ENCODE results near the gene ROMO1.
"Not testable (repeated sequence)": the region's sequence is repeated elsewhere in the genome, so short reads cannot be mapped to it uniquely, and the experiment has no call there.

The ROMO1 gene

DNA sequence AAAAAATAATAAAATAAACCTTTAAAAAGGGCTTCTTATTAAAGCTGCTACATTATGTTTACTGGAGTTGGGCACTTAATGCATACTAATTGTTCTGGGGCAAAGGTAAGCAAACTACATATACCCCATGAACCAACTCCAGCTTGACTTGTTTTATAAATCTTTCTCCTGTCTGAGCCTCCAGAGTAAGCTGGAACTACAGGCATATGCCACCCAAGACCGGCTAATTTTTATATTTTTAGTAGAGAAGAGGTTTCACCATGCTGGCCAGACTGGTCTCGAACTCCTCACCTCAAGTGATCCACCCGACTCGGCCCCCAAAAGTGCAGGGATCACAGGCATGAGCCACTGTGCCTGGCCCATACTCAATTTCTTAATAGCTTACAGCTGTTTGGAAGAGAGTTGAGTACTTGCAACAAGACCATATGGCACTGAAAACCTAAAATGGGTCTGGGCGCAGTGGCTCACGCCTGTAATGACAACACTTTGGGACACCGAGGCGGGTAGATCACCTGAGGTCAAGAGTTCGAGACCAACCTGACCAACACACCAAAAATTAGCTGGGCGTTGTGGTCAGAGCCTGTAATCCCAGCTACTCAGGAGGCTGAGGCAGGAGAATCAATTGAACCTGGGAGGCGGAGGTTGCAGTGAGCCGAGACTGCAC, 19.9 kb downstream of the ROMO1 start:
- H3K4me3 ChIP-seq (ENCODE audit: low read depth, low read length) = no peak overlapping the region
- no peak for DNase-seq (ENCODE audit: low read depth)
- TF ChIP-seq, protein P1, sequence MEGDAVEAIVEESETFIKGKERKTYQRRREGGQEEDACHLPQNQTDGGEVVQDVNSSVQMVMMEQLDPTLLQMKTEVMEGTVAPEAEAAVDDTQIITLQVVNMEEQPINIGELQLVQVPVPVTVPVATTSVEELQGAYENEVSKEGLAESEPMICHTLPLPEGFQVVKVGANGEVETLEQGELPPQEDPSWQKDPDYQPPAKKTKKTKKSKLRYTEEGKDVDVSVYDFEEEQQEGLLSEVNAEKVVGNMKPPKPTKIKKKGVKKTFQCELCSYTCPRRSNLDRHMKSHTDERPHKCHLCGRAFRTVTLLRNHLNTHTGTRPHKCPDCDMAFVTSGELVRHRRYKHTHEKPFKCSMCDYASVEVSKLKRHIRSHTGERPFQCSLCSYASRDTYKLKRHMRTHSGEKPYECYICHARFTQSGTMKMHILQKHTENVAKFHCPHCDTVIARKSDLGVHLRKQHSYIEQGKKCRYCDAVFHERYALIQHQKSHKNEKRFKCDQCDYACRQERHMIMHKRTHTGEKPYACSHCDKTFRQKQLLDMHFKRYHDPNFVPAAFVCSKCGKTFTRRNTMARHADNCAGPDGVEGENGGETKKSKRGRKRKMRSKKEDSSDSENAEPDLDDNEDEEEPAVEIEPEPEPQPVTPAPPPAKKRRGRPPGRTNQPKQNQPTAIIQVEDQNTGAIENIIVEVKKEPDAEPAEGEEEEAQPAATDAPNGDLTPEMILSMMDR (IDR thresholded peaks at IDR 0.05; ENCODE audit: insufficient read depth, low read depth, low read length, missing control alignments) = no peak

DNA sequence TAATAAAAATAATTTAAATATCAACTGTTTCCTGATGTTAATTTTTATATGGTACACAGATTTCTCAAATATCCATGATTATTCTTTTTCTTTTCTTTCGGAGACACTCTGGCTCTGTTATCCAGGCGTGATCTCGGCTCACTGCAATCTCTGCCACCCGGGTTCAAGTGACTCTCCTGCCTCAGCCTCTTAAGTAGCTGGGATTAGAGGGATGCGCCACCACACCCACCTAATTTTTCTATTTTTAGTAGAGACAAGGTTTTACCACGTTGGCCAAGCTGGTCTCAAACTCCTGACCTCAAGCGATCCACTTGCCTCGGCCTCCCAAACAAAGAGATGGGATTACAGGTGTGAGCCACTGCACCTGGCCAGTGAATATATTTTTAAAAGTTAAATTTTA, 20.5 kb downstream of the ROMO1 start:
- H3K4me3 ChIP-seq (ENCODE audit: low read depth, low read length) = no peak overlapping the region
- DNase-seq (ENCODE audit: low read depth) = no peak
- TF ChIP-seq, protein P1 (IDR thresholded peaks at IDR 0.05; ENCODE audit: insufficient read depth, low read depth, low read length, missing control alignments) = no peak

DNA sequence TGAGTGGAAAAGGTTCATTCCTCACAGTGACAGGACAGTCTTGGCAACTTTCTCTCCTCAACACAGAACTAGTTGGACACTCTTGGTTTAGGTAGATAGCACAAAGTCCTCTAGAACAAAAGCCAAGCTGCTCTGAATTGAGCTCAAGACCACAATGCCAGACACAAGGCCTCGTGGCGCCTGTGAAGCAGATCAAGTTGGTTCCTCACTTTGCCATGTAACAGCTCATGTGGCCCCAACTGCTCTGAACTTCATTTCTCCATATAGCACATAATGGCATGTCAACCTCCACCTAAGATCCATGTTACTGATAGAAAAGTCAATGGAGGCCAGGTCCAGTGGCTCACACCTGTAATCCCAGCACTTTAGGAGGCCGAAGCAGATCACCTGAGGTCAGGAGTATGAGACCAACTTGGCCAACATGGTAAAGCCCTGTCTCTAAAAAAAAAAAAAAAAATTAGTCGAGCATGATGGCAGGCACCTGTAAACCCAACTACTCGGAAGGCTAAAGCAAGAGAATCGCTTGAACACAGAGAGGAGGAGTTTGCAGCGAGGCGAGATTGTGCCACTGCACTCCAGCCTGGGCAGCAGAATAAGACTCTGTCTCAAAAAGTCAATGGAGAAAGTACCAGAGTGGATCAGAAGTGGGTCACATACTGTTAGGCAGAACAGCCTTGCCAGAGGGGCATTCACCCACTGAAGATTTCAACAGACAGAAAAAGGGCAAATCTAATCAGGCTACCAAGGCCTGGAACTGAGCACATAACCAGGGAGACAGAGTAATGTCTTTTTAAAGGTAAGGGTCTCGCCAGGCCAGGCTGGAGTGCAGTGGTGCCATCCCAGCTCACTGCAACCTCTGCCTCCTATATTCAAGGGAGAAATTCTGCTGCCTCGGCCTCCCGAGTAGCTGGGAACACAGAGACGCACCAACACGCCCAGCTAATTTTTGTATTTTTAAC, 21.2 kb downstream of the ROMO1 start:
- H3K4me3 ChIP-seq (ENCODE audit: low read depth, low read length) = no peak overlapping the region
- TF ChIP-seq, protein P1 (IDR thresholded peaks at IDR 0.05; ENCODE audit: insufficient read depth, low read depth, low read length, missing control alignments) = no peak
- no peak for DNase-seq (ENCODE audit: low read depth)

DNA sequence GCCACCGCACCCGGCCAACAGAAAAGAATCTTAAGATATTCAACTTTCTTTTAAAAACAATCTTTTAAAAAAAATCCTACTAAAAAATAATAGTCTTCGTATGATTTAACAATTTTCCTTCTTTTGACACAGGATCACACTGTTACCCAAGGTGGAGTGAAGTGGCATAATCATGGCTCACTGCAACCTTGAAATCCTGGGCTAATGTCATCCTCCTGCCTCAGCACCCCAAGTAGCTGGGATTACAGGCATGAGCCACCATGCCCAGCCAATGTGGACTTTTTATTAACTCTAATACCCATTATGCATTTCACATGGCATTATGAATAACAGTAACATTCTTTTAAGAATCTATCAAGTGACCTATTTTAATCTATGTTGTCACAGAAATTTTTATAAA, 22.0 kb downstream of the ROMO1 start:
- no peak overlapping the region for H3K4me3 ChIP-seq (ENCODE audit: low read depth, low read length)
- TF ChIP-seq, protein P1 (IDR thresholded peaks at IDR 0.05; ENCODE audit: insufficient read depth, low read depth, low read length, missing control alignments) = no peak
- DNase-seq (ENCODE audit: low read depth) = no peak

DNA sequence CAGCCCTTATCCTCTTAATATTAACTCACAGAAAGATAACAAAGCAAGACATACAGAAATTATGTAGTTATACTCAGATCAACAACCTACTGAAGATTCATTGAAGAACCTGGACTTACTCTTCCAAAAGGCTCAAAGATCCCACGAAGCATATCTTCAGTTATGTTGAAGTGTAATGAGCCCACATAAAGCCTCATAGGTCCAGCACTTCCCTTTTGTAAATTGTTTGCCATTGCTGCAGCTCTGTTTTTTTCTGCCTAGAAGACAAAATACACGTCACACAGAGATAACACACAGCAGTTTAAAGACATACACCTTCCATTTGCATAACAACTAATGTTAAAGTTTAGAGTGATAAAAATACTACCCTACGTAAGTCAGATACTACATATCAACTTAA, 22.4 kb downstream of the ROMO1 start:
- TF ChIP-seq, protein P1 (IDR thresholded peaks at IDR 0.05; ENCODE audit: insufficient read depth, low read depth, low read length, missing control alignments) = no peak
- DNase-seq (ENCODE audit: low read depth) = no peak

DNA sequence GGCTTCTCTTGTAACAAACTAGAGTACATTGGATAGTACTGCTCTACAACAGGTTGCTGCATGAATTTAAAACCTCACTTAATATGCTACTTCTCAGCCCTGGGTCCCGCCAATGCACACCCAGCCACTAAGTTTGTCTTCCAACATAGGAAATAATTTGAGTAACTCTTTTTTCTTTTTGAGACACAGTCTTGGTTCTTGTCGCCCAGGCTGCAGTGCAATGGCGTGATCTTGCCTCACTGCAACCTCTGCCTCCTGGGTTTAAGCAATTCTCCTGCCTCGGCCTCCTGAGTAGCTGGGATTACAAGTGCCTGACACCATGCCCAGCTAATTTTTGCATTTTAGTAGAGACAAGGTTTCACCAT, 24.1 kb downstream of the ROMO1 start:
- not testable (repeated sequence) for H3K4me3 ChIP-seq (ENCODE audit: low read depth, low read length); DNase-seq (ENCODE audit: low read depth)

More for the DNA sequence above, 22.4 kb downstream of the ROMO1 start:
- no peak overlapping the region for H3K4me3 ChIP-seq (ENCODE audit: low read depth, low read length)

DNA sequence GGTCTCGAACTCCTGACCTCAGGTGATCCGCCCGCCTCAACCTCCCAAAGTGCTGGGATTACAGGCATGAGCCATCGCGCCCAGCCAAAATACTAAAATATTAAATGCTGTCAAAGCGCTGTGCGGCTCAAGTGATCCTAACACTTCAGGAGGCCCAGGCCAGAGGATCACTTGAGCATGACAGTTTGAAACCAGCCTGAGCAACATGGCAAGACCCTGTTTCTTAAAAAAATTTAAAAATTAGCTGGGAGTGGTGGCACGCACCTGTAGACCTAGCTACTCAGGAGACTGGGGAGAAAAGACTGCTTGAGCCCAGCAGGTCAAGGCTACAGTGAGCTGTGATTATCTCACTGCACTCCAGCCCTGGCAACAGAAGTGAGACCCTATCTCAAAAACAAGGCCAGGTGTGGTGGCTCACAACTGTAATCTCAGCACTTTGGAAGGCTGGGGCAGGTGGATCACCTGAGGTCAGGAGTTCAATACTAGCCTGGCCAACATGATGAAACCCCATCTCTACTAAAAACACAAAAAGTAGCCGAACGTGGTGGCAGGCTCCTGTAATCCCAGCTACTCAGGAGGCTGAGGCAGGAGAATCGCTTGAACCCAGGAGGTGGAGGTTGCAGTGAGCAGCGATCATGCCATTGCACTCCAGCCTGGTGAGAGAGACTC, 24.6 kb downstream of the ROMO1 start:
- not testable (repeated sequence) for H3K4me3 ChIP-seq (ENCODE audit: low read depth, low read length); DNase-seq (ENCODE audit: low read depth)

Measured in GM12865 (cell line).